IPS-18c (cell line): ENCODE data around the gene RRAGD.

Experiments
- H3K4me3 ChIP-seq: 2 replicates; pipeline ENCODE4 v1.7.0; 2013; ENCODE audit warnings: low read depth, mild to moderate bottlenecking, low read length, moderate library complexity; ENCODE audit not compliant: insufficient read depth
- H3K9me3 ChIP-seq: one replicate; pipeline ENCODE4 v1.6.1; 2013; ENCODE audit warnings: mild to moderate bottlenecking, low read length, moderate library complexity; ENCODE audit not compliant: control insufficient read depth, insufficient read depth

Gene RRAGD

DNA sequence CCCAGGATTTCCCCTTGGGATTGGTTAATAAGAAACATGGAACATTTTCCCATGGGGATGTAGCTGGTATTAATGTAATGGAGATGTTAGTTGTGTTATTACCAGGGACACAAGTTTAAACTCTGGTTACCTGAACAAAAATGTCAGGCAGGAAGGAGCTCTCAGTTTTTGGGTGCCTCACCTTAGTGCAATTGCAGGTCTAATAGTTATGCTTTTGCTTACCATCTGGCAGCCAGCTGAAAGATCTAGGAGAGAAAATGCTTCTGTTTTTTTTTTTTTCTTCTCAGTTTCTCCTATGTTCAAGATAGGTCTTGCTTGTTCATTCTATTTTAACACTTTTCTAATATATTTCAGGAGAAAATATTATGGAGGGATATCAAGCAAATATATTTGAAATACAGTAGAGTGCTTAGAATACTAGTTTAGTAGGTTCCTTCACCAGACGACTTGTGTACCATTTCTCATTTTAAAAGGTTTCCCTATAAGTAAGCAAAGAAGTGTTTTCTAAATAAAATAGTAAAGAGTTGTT lies 55.4 kb downstream of the RRAGD start:
- Histone ChIP-seq H3K9me3 (no peaks in the 10 kb centered on the region), H3K4me3 (no peak overlapping the region)

DNA sequence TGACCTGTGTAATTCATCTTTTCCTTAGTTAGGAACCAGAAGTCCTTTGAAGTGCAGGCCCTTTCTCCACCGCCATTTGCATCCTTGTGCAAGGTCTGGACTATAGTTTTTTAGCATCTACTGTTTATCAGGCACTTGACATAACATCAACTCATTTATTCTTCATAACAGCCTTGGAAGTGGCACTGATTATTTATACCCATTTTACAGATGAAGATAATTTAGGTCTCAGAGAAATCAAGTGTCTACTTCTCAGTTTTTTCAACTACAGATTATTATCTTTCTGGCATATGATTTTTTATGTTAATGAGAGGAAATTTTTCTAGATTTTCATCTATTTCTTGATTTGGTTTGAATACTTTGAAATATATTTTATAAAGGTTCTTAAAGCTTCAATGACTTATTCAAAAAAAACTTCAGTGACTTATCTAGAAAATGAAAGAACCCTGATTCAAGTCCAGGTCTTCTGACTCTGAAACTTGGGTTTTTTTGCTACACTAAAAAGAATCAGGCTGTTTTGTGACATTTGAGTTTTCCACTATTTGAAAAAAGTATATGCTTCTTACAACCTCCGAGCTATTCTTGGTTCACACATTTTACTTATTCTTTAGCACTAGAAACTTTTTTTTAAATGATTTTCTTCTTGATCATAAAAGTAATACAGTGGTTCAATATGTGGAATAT lies 56.4 kb downstream of the RRAGD start:
- H3K9me3 ChIP-seq, result no peaks in the 10 kb centered on the region

DNA sequence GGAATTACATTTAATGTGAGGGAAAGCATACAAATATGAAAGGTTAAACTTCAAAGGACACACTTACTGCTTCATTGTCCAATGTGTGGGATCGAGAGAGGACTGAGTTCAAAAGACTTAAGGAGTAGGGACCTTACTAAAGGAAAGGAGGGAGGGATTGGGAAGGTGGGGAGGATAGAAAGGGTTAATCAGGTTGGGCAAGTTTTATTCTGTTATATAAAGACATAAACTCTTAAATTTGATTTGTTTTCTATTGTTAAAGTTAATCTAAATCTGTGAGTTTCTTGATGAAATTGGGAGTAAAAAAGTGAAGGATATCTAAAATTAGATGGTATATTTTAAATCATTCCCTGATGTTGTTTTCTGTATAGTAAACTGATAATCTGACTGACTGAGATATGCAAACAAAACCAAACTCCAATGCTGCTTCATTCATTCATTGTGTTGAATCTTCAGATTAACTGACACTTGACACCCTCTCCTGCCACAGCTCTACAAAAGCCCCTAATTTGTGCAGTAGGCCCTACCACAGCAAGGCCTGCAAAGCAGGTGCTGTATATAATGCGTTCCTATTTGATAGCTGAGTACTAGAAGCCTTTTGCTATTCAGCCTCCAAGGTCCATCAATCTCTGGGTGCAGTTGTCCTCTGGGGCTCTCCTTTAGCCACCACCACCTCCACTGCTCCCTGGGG lies 58.2 kb downstream of the RRAGD start:
- H3K4me3 ChIP-seq, result no peak overlapping the region
- H3K9me3 ChIP-seq, result no peaks in the 10 kb centered on the region

More for the DNA sequence above, 56.4 kb downstream of the RRAGD start:
- no peak overlapping the region for H3K4me3 ChIP-seq

DNA sequence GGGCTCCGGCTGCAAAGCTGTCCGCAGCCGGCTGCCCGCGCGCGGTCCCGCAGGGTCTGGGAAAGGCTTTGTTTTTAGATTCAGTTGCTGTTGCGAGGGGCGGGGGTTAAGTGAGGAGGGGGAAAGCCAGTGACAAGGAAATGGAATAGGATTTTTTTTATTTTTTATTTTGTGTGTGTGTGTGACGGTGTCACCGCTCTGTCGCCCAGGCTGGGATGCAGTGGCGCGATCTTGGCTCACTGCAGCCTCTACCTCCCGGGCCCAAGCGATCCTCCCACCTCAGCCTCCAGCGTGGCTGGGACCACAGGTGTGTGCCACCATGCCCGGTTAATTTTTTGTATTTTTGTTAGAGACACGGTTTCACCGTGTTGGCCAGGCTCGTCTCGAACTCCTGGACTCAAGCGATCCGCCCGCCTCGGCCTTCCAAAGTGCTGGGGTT lies 58.9 kb downstream of the RRAGD start:
- peak overlapping the region; percentile 76 for H3K4me3 ChIP-seq
- H3K9me3 ChIP-seq, result no peaks in the 10 kb centered on the region

DNA sequence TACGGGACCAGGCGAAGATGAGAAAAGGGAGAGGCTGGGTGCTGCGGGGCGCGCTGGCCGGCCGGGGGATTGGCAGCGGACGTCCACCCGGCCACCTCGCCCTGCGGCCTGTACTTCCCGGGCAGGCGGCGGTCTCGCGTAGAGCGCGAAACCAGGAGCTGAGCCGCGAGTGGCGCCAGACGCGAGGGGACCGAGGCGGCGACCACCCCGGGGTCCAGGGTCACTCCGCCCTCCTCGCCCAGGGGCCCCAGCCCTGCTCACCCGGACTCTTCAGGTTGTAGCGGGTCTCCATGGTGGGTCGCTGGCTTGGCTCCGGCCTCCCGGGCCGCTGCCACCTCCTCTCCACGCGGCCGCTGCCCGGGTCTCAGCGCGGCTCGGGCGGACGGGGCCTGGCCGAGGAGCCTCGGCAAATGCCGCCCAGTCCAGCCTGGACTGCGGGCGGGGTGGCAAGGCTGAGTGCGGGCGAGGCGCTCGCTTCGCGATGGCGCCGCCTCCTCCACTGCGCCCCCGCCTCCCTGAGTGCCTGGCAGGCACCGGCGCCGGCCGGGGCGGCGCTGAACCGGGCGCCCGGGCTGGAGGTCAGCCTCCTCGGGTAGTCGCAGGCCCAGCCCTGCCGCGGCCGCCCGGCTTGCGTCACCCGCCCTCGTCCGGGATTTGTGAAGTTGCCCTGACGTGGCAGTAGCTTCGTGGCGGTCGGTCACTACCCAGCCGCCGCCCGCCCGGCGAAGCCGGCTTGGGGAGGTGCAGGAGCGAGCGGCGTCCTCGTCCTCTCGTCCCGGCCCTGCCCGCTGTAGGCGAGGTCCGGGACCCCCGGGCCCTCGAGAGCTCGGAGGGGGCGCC lies 59.6 kb downstream of the RRAGD start, which contains the start of gene UBE2J1:
UBE2J1 (minus strand) TSS at position 445 of the 840 bp plus-strand sequence; CDS start at position 292, 153 bp downstream.
- Histone ChIP-seq H3K4me3 (peak within 1 kb of the TSS; percentile 76), H3K9me3 (no peaks in the 10 kb centered on the region)

DNA sequence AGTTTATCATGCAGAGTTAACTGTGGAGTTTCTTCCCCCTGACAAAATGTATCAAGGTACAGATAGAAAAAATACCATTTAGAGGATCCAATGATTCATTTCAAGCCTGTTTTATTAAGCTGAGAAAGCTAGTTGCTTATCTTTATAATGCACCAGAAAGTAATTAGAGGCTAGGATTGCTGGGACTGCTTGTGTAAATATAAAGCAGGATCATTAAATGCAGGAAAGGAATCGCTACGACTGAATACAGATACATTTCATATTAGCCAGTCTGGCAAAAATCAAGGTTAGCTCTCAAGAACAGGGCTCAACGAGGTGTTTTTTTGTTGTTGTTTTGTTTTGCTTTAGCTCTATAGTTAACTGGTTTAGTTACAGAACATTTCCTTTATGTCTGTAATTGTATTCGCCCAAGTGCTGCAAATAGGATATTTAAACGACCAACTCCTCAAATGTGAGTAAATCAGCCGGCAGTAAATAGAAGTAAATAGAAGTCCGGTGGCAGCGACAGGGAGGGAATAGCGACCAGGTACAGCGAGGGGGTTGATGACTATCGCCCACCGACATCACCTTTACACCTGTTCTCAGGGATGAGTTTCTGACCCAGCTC lies 60.3 kb downstream of the RRAGD start:
- Histone ChIP-seq H3K9me3 (no peaks in the 10 kb centered on the region), H3K4me3 (peak overlapping the region; percentile 76)

DNA sequence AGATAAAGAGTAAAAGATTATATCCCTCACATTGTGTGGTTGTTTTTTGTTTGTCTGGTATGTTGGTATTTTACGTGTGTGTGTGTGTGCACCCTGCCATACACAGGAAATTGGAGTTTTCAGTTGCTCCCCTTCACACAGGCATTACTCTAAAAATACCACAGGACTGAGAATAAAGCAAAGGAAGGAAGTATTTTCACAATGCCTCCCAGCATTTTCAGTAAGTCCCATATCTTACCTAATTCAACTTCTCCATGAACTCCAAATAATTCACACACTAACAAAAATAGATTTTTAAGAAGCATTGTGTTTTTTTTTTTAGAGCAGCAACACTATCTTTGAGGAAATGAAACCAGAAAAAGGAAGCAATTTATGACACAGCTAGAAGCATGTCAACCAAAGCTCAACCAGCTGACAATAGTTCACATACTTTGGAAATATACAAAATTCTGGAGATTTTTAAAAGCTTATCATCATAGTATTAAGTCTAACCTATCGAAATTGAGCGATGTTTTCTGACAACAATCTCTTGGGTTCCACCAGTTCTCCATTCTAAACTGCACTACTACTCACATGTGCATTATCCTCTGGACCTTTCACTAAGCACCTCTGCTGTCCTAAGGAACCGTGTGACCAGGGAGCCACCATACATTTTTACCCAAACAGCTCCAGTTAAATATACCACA lies 61.6 kb downstream of the RRAGD start:
- no peaks in the 10 kb centered on the region for H3K9me3 ChIP-seq
- no peak overlapping the region for H3K4me3 ChIP-seq

DNA sequence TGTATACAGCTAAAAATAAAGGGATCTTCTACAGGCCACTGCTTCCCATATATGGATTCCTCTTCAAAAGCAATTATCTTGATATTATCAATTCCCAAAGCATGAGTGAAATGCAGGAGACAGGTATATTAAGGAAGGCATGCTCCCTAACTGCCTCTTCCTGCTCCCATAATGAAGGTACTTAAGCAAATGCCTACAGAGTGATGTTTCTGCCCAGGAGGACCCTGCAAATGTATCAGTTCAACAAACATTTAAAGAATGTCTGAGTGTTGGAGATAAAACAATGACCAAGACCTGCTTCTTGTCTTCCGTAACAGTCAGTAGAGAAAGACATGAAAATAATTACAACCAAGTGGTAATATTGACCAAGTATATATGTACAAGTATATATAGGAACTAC lies 63.7 kb downstream of the RRAGD start:
- Histone ChIP-seq H3K4me3 (no peak overlapping the region), H3K9me3 (no peaks in the 10 kb centered on the region)

DNA sequence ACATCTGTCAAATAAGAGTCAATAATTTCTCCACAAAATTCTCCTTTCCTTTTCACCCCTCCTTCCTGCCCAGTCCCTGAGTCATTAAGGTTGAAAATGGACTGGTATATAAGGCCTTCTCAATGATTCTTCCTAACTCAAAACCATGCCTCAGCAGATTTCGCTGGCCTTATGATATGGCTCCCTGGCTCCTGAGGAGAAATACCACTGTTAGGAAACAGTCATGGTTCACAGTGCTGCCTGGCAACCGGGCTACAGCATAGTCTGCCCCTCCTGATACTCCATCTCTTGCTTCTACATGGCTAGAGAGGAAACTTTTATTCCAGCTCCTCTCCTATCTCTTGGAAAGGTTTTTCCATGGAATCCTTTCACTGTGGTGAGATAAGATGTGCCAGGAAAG lies 64.2 kb downstream of the RRAGD start:
- Histone ChIP-seq H3K4me3 (no peak overlapping the region), H3K9me3 (no peaks in the 10 kb centered on the region)

DNA sequence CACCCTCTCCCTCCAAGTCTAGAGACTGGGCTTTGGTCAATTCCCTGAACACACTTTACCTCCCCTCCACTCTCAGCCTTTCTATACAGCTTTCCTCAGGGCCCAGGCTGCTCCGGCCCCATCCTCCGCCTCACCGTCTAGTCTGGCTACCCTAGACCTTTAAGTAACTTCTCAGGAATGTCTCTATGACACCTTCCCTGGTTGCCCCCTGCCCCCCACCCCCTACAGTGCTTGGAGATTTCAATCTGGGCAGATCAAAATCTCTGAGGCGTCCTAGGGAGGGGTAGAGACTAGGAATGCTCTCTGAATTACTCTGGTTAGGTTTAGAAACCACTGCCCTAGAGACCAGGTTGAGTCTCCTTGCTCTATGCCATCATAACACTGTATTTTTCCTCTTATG lies 65.6 kb downstream of the RRAGD start:
- Histone ChIP-seq H3K9me3 (no peaks in the 10 kb centered on the region), H3K4me3 (no peak overlapping the region)

DNA sequence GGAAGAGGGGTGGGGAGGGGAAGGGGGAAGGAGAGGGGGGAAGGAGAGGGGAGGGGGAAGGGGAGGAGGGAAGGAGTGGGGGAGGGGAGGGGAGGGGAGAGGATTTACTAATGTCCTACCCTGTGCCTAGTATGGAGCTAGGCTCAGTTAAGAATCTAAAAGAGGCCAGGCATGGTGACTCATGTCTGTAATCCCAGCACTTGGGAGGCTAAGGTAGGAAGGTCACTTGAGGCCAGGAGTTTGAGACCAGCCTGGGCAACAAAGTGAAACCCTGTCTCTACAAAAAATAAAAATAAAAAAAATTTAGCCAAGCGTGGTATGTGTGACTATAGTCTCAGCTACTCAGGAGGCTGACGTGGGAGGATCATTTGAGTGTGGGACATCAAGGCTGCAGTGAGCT lies 72.5 kb downstream of the RRAGD start:
- H3K4me3 ChIP-seq, result no peak overlapping the region
- no peaks in the 10 kb centered on the region for H3K9me3 ChIP-seq

DNA sequence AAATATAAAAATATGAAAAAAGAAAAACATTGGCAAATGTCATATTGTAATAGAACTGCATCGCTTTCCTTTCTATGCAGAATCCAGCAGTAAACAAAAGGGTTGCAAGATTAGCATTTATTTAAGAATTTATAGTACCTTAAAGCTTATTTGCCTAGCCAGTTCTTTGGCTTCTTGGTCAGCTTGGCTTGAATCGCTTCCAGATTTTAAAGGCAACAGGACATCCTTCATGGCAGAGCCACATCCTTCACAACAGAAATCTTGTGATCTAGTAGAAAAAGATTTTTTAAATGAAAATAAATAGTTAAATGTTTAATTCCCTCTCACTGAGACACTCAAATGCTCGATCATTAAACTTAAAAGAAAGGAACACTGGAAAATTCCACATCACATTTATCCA lies 76.9 kb downstream of the RRAGD start:
- Histone ChIP-seq H3K9me3 (no peaks in the 10 kb centered on the region), H3K4me3 (no peak overlapping the region)

DNA sequence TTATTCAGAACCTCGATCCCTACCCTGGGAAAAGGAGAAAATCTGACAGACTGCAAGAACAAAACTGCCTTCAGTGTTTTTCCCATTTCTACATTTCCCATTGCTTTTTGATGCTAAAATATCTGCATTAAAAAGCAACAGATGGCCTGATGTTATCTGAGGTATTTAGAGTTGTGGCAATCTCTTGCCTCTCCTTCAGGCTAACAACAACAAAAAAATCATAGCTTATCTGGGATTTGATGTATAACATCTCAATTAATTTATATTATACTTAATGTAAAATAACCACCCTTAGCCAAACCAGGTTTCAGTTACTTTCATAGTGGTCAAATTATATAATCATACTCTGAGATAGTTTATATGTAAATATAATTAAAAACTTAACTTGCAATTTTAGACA lies 81.2 kb downstream of the RRAGD start:
- H3K9me3 ChIP-seq, result no peaks in the 10 kb centered on the region
- H3K4me3 ChIP-seq, result no peak overlapping the region

DNA sequence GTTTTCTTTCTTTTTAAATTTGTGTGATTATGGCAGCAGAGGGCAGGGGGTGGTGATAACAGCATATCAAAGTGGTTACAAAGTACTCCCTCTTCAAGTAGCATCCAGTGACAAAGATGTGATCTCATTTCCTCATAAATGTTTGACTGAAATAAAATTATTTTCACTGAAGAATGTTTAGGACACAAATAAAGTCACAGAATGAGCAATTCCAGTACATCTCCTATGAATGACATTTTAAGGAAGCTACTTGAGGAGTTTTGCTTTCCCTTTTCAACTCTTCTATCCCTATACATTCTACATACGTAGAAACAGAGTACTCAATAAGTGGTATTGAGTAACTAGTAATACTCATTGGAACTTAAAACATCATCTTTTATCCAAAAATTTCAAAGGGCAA lies 83.1 kb downstream of the RRAGD start:
- Histone ChIP-seq H3K9me3 (no peaks in the 10 kb centered on the region), H3K4me3 (no peak overlapping the region)

DNA sequence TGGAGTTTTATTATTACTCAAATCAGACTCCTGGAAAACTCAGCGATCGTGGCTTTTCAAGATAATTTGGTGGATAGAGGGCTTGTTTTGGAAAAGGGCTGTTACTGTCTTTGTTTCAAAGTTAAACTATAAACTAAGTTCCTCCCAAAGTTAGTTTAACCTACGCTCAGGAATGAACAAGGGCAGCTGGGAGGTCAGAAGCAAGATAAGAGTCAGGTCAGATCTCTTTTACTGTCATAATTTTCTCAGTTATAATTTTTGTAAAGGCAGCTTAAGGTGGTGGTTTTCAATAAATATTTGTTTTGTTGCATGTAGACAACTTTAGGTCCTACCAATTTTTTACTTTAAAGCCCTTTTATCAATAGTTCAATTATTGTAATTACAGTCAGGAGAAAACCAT lies 87.8 kb downstream of the RRAGD start:
- no peaks in the 10 kb centered on the region for H3K9me3 ChIP-seq
- no peak overlapping the region for H3K4me3 ChIP-seq

DNA sequence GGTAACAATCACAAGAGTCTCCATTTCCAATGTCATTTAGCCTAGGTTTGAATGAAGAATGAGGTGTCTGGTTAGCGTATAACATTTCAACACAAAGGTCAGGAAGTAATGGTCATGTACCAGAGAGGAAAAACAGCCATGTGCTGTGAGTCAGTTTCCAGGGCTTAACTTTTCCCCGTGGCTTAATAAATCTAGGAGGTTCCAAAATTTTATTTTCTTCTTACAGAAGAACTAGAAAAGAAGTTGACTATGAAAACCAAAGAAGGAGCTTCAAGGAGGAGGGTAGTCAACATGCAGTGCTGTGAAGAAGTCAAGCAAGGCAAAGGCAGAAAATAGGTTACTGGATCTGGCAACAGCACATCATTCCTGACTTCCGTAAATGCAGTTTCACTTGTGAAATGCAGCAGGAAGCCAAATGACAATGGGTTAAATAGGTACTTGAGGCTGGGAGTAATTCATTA lies 88.5 kb downstream of the RRAGD start:
- no peak overlapping the region for H3K4me3 ChIP-seq

More for the DNA sequence above, 88.5 kb downstream of the RRAGD start:
- no peaks in the 10 kb centered on the region for H3K9me3 ChIP-seq
